K562 (cell line): ENCODE data around the gene RUVBL2. TPM values are rescaled to one million over a fixed set of nuclear protein-coding genes. Genes with fewer than 3 reads are reported as not detected.

Experiments
- ATAC-seq: fragments of 200-7000 bp; cut with Tn5 transposase; 3 replicates; pipeline ENCODE4 v1.9.1; 2020; ENCODE audit warnings: moderate library complexity
- BruUV-seq: library from RNA; stranded (reverse); fragments of 400-500 nt; replicated peaks from 2 replicates; lab custom pipeline; 2021; lab: Mats Ljungman, UMichigan
- CTCF ChIA-PET: fragments of 300-600 bp; formaldehyde crosslinking; extraction: SDS; loops from one replicate; lab custom pipeline; 2021; ENCODE audit warnings: low intra/inter-chr PET ratio; lab: Yijun Ruan, JAX
- POLR2A ChIA-PET: fragments of 300-600, 350-650 bp; sonication (Branson Sonifier 250); formaldehyde crosslinking; extraction: SDS; loops from one replicate; lab custom pipeline; 2021; ENCODE audit warnings: antibody characterized with exemption, inconsistent platforms; lab: Yijun Ruan, JAX
- DNase-seq, 4 experiments: peaks; one replicate each; pipeline versions ENCODE4 v3.0.0 to v3.0.0-alpha.2; 2011 to 2018; ENCODE audit warnings: low spot score in 3 of 4, mixed read lengths in 3 of 4; ENCODE audit errors: extremely low read depth in 1 of 4
- FAIRE-seq: peaks from 2 replicates; lab custom pipeline; 2011; peaks lifted over from hg19 to GRCh38; lab: Jason Lieb, UNC
- H2AFZ ChIP-seq: 2 replicates; pipeline ENCODE4 v1.6.0; 2011; ENCODE audit warnings: low read depth, low read length, control low read depth, inconsistent platforms
- H3K27ac ChIP-seq: fragments of 200-600 bp; 3 replicates; pipeline ENCODE4 v1.8.0; 2011; ENCODE audit warnings: low read depth, mild to moderate bottlenecking, control low read depth, inconsistent platforms, low read length, moderate library complexity, mixed read lengths; ENCODE audit errors: extremely low read depth
- H3K27me3 ChIP-seq, 2 experiments: fragments of 300-600 bp in 1 of 2; 2 replicates in 1 of 2; 3 replicates in 1 of 2; pipeline versions ENCODE4 v1.6.0 to v1.8.0; 2011; ENCODE audit warnings: inconsistent platforms in 2 of 2, low read length in 2 of 2, mild to moderate bottlenecking in 1 of 2, mixed read lengths in 1 of 2, moderate library complexity in 1 of 2; ENCODE audit not compliant: control insufficient read depth in 2 of 2, insufficient read depth in 2 of 2
- H3K36me3 ChIP-seq: fragments of 300-600 bp; 3 replicates; pipeline ENCODE4 v1.8.0; 2011; ENCODE audit warnings: mild to moderate bottlenecking, low read length, inconsistent platforms; ENCODE audit not compliant: control insufficient read depth, insufficient read depth
- H3K4me1 ChIP-seq, 2 experiments: fragments of 200-600 bp in 1 of 2; replicated peaks in 1 of 2; 2 replicates in 1 of 2; 3 replicates in 1 of 2; pipeline versions ENCODE4 v1.5.1 to v1.8.0; 2011; ENCODE audit warnings: inconsistent platforms in 2 of 2, low read length in 2 of 2, mild to moderate bottlenecking in 1 of 2, mixed read lengths in 1 of 2, moderate library complexity in 1 of 2; ENCODE audit not compliant: control insufficient read depth in 2 of 2, insufficient read depth in 2 of 2
- H3K4me2 ChIP-seq: 2 replicates; pipeline ENCODE4 v1.6.1; 2011; ENCODE audit warnings: low read length, control low read depth, inconsistent platforms, mixed read lengths; ENCODE audit not compliant: insufficient read depth
- H3K4me3 ChIP-seq: fragments of 200-600 bp; sonication (generic), shearing (Covaris generic); 2 replicates; pipeline ENCODE4 v1.5.1; 2016; ENCODE audit warnings: control low read depth, inconsistent platforms
- H3K79me2 ChIP-seq: fragments of 200-600 bp; 3 replicates; pipeline ENCODE4 v1.8.0; 2011; ENCODE audit warnings: low read length, inconsistent platforms; ENCODE audit not compliant: control insufficient read depth, insufficient read depth
- H3K9ac ChIP-seq, 2 experiments: 2 replicates each; pipeline versions ENCODE4 v1.6.0 to v1.6.1; 2011; ENCODE audit warnings: low read depth in 2 of 2, low read length in 2 of 2, control low read depth in 1 of 2, inconsistent platforms in 1 of 2, mild to moderate bottlenecking in 1 of 2, mixed read lengths in 1 of 2; ENCODE audit not compliant: insufficient read depth in 1 of 2
- H3K9me1 ChIP-seq: one replicate; pipeline ENCODE4 v1.6.0; 2011; ENCODE audit warnings: inconsistent platforms, mild to moderate bottlenecking, low read length, moderate library complexity; ENCODE audit not compliant: control insufficient read depth, insufficient read depth
- H3K9me3 ChIP-seq: replicated peaks from 2 replicates; pipeline ENCODE4 v1.5.1; 2011; ENCODE audit warnings: low read depth, low read length, inconsistent platforms; ENCODE audit not compliant: control insufficient read depth, insufficient read depth
- H4K20me1 ChIP-seq: replicated peaks from 2 replicates; pipeline ENCODE4 v1.6.1; 2011; ENCODE audit warnings: low read length, inconsistent platforms, mixed read lengths; ENCODE audit not compliant: control insufficient read depth, insufficient read depth
- E2F3 ChIP-seq: fragments of 250-450 bp; sonication (Bioruptor Pico); IDR thresholded peaks from 2 replicates; pipeline ENCODE4 v1.4.0; 2020; ENCODE audit warnings: mild to moderate bottlenecking
- HNRNPL ChIP-seq: fragments of 200-400 bp; formaldehyde crosslinking; IDR thresholded peaks from 2 replicates; pipeline ENCODE4 v1.6.1; 2017; ENCODE audit warnings: low read depth, mild to moderate bottlenecking, low read length
- JUND ChIP-seq, 2 experiments: IDR thresholded peaks; 2 replicates in 1 of 2; 3 replicates in 1 of 2; pipeline ENCODE4 v1.6.1; 2011; ENCODE audit warnings: borderline replicate concordance in 2 of 2, low read depth in 2 of 2, low read length in 2 of 2, improper control_type of control experiment in 1 of 2, missing biosample characterization in 1 of 2, missing genetic modification characterization in 1 of 2, missing genetic modification reagents in 1 of 2
- PML ChIP-seq: IDR thresholded peaks from 2 replicates; pipeline ENCODE4 v1.6.1; 2012; ENCODE audit warnings: low read length, inconsistent platforms
- POLR2G ChIP-seq: fragments of 200-400 bp; formaldehyde crosslinking; IDR thresholded peaks from 2 replicates; pipeline ENCODE4 v1.6.1; 2017; ENCODE audit warnings: low read depth, mild to moderate bottlenecking, antibody characterized with exemption, low read length, moderate library complexity
- RBM22 ChIP-seq: fragments of 200-400 bp; formaldehyde crosslinking; IDR thresholded peaks from 2 replicates; pipeline ENCODE4 v1.6.1; 2018; ENCODE audit warnings: low read length, low read depth; ENCODE audit not compliant: poor library complexity, severe bottlenecking
- SP1 ChIP-seq: sonication (generic); formaldehyde crosslinking; IDR thresholded peaks from 2 replicates; pipeline ENCODE4 v1.8.1; 2022; ENCODE audit warnings: mild to moderate bottlenecking, missing genetic modification reagents
- ZNF830 ChIP-seq: fragments of 250-450 bp; sonication (Bioruptor Pico); IDR thresholded peaks from 2 replicates; pipeline ENCODE4 v1.5.0; 2021; ENCODE audit warnings: mild to moderate bottlenecking
- WGBS: fragments of 100-300 bp; shearing (Covaris generic); methylation state at CpG from one replicate; pipeline ENCODE4 v1.1.6; 2016; ENCODE audit warnings: low coverage, mixed read lengths; ENCODE audit not compliant: insufficient coverage; ENCODE audit errors: missing lambda C conversion rate; 5-methylcytosine and 5-hydroxymethylcytosine counted together
- in situ Hi-C: fragments of 300-500 bp; cut with MboI; formaldehyde crosslinking; loops from 4 replicates; pipeline ENCODE4 v1.15.0; 2018; ENCODE audit warnings: inconsistent platforms, mixed read lengths
- intact Hi-C: fragments of 100-400 bp; cut with micrococcal nuclease; formaldehyde crosslinking; loops from 2 replicates; pipeline ENCODE4 v1.14.2; 2022
- polyA plus RNA-seq, 8 experiments: library from polyadenylated mRNA; depleted of rRNA in 4 of 8; stranded (reverse) in 5 of 8; unstranded in 3 of 8; fragments of >200 nt; fragmentation: Nextera tagmentation in 2 of 8; fragmentation: Illumina TruSeq in 1 of 8; extraction: Ambion mirVana in 2 of 8; extraction: Trizol in 1 of 8; gene quantifications; 2 replicates each; pipeline versions ENCODE4 v1.2.1 to v1.2.3, GENCODE V29; 2011 to 2014; ENCODE audit warnings: inconsistent platforms in 1 of 8, missing spikeins in 1 of 8
- total RNA-seq, 7 experiments: library from RNA; depleted of rRNA in 6 of 7; stranded (reverse); fragments of >200 nt in 6 of 7; fragmentation: Illumina TruSeq in 2 of 7; extraction: Trizol in 2 of 7; gene quantifications; 2 replicates each; pipeline versions ENCODE4 v1.2.1 to v1.2.3, GENCODE V29; 2011 to 2021; ENCODE audit warnings: low replicate concordance in 1 of 7
- TF ChIP-seq, protein P1 (sequence below): fragments of 250-450 bp; sonication (Bioruptor Pico); IDR thresholded peaks from 2 replicates; pipeline ENCODE4 v1.8.0; 2021; ENCODE audit warnings: borderline replicate concordance, mild to moderate bottlenecking, moderate library complexity; ENCODE audit not compliant: poor library complexity, severe bottlenecking
- TF ChIP-seq, protein P2 (sequence below): fragments of 250-450 bp; sonication (Bioruptor Pico); IDR thresholded peaks from 2 replicates; pipeline ENCODE4 v1.4.0; 2020; ENCODE audit warnings: mild to moderate bottlenecking, moderate library complexity, borderline replicate concordance
- TF ChIP-seq, protein P3 (sequence below): fragments of 450-650 bp; IDR thresholded peaks from 2 replicates; pipeline ENCODE4 v1.6.1; 2016; ENCODE audit warnings: mild to moderate bottlenecking

Gene RUVBL2
- total and polyA plus RNA-seq, 9 of the 15 experiments (the other 6 are each of a cell fraction or from before 2014, with no cell fraction given) = 71.4 to 453 (median 237) TPM

DNA sequence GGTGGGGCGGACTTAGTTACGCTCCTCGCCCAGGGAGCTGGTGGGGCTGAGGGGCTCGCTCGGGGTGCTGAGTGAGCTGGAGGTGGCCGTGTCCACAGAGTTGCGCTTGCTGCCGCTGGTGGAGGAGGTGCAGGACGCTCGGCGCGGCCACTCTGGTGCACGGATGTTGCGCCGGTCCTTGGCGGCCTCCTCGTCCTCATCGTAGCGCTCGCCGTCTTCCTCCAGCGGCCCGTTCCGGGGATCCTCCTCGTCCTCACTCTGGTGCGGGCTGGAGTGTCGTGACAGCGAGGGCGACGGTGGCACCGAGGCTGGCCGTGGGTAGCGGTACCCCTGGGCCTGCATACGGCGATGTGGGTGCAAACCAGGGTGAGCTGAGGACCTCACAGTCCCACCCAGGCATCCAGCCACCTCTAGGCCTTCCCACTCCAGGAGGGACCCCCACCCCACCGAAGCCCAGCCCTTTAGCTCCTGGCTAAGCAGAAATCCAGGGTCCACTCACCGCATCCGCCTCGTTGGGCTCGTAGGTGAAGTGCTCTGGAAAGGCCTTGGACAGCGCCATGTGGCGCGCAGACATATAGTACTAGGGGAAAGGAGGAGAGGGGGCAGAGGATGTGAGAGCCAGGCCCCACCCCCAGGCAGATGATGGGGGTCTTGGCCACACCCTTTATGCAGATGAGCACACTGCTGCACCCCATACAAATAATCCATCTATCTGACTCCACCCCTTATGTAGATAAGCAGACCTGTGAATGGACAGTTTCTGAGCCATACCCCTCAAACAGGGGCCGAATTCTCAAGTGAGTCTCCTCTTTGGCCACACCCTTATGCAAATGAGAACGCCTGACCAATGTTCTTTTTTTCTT, 24.2 kb upstream of the RUVBL2 start (continued):
- no peak for TF ChIP-seq ZNF830 (CRISPR knock-in tag)
- no peak for TF ChIP-seq HNRNPL
- 0 out of 2 replicates have a peak, but pooled peaks have one; percentile 35 for TF ChIP-seq SP1 (CRISPR knock-in tag)
- TF ChIP-seq RBM22 = peak; percentile 95

DNA sequence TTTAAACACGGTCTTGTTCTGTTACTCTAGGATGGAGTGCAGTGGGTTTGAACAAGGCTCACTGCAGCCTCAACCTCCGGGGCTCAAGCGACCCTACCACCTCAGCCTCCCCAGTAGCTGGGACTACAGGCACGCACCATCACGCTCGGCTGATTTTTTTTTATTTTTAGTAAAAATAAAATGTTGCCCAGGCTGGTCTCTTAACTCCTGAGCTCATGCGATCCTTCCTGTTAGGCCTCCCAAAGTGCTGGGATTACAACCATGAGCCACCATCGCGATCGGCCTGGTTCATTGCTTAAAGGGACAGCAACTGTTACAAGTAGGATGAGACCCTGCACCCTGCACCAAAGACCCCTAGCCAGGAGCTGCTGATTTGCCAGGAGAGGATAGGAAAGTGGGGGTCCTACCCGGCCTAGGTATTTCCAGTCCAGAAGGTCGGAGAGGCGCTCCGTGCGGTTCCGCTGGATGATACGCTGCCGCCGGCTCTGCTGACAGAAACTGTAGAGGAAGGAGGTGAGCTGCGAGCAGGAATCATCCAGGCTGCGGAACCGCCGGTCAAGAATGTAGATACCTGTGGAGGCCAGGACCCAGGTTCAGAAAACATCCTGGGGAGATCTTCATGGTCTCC, 23.4 kb upstream of the RUVBL2 start:
- no TSS peak for BruUV-seq
- Histone ChIP-seq H3K9me1 (no peaks in the 10 kb centered on the region), H3K4me1 (peaks cover 26 to 34% of the 10 kb centered on the region in 2 experiments), H3K4me2 (peak overlapping the region; percentile 47; the same call in 1 of the 2 replicates), H3K27ac (peak overlapping the region; percentile 42; the same call in 2 of the 3 replicates), H2AFZ (0 out of 2 replicates have a peak overlapping the region, but pooled peaks have one; percentile 7), H4K20me1 (peaks cover 20% of the 10 kb centered on the region), H3K79me2 (peaks cover 25% of the 10 kb centered on the region), H3K36me3 (peaks cover 73% of the 10 kb centered on the region), H3K4me3 (no peak overlapping the region), H3K27me3 (no peaks in the 10 kb centered on the region), H3K9ac (peak overlapping the region; percentile 27 to 54; a peak in 2 of 4 replicates), H3K9me3 (no peaks in the 10 kb centered on the region)
- in situ Hi-C loops = loop anchor here (5.0 to 10.0 kb wide), 2 partner anchors 178 to 325 kb away; partner anchors contain the start of gene CA11
- ChIA-PET CTCF (interaction anchor here (0.5 to 3.2 kb wide), 3 partner anchors 71 to 189 kb away, joined by 3 to 36 read pairs (median 3); no protein-coding TSS in a partner anchor), POLR2A (interaction anchor here (0.6 to 14.5 kb wide), 21 partner anchors 8 to 421 kb away, joined by 3 to 439 read pairs (median 4); partner anchors contain the start of genes BAX, BCAT2, GYS1 and NUCB1)
- intact Hi-C loops = loop anchor here (2.0 kb wide), 1 partner anchor 175 kb away; no protein-coding TSS in a partner anchor
- 60% methylated on average over 23 of the region's 23 CpGs for WGBS
- FAIRE-seq (no peak), DNase-seq (no peak), ATAC-seq (no peak)
- TF ChIP-seq POLR2G (peak; percentile 50), PML (peak; percentile 47; the same call in 1 of the 2 replicates), E2F3 (no peak), JUND (IDR thresholded peaks at IDR 0.05; ENCODE audit: borderline replicate concordance, low read depth, low read length) (no peak), JUND (tag; IDR thresholded peaks at IDR 0.05; ENCODE audit: borderline replicate concordance, low read depth, low read length) (no peak)
- TF ChIP-seq, protein P1, sequence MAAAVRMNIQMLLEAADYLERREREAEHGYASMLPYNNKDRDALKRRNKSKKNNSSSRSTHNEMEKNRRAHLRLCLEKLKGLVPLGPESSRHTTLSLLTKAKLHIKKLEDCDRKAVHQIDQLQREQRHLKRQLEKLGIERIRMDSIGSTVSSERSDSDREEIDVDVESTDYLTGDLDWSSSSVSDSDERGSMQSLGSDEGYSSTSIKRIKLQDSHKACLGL = no peak
- TF ChIP-seq, protein P2, sequence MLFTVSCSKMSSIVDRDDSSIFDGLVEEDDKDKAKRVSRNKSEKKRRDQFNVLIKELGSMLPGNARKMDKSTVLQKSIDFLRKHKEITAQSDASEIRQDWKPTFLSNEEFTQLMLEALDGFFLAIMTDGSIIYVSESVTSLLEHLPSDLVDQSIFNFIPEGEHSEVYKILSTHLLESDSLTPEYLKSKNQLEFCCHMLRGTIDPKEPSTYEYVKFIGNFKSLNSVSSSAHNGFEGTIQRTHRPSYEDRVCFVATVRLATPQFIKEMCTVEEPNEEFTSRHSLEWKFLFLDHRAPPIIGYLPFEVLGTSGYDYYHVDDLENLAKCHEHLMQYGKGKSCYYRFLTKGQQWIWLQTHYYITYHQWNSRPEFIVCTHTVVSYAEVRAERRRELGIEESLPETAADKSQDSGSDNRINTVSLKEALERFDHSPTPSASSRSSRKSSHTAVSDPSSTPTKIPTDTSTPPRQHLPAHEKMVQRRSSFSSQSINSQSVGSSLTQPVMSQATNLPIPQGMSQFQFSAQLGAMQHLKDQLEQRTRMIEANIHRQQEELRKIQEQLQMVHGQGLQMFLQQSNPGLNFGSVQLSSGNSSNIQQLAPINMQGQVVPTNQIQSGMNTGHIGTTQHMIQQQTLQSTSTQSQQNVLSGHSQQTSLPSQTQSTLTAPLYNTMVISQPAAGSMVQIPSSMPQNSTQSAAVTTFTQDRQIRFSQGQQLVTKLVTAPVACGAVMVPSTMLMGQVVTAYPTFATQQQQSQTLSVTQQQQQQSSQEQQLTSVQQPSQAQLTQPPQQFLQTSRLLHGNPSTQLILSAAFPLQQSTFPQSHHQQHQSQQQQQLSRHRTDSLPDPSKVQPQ (CRISPR knock-in tag) = no peak
- TF ChIP-seq, protein P3, sequence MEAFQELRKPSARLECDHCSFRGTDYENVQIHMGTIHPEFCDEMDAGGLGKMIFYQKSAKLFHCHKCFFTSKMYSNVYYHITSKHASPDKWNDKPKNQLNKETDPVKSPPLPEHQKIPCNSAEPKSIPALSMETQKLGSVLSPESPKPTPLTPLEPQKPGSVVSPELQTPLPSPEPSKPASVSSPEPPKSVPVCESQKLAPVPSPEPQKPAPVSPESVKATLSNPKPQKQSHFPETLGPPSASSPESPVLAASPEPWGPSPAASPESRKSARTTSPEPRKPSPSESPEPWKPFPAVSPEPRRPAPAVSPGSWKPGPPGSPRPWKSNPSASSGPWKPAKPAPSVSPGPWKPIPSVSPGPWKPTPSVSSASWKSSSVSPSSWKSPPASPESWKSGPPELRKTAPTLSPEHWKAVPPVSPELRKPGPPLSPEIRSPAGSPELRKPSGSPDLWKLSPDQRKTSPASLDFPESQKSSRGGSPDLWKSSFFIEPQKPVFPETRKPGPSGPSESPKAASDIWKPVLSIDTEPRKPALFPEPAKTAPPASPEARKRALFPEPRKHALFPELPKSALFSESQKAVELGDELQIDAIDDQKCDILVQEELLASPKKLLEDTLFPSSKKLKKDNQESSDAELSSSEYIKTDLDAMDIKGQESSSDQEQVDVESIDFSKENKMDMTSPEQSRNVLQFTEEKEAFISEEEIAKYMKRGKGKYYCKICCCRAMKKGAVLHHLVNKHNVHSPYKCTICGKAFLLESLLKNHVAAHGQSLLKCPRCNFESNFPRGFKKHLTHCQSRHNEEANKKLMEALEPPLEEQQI = no peak
